GM23248 (cell line): ENCODE measurements around the gene GEMIN4. TPM values are rescaled to one million over a fixed set of nuclear protein-coding genes. Genes with fewer than 3 reads are reported as not detected.

Source experiments
- DNase-seq: peaks from one replicate; pipeline ENCODE4 v3.0.0-alpha.2; 2015
- H2AFZ ChIP-seq: fragments of 200-600 bp; sonication (generic); 2 replicates; pipeline ENCODE4 v1.6.1; 2016; ENCODE audit warnings: antibody characterized with exemption
- H3F3A ChIP-seq: fragments of 200-600 bp; sonication (generic); 2 replicates; pipeline ENCODE4 v1.6.1; 2016; ENCODE audit warnings: mild to moderate bottlenecking, antibody characterized with exemption, mixed run types; ENCODE audit not compliant: insufficient read depth
- H3K27ac ChIP-seq: fragments of 200-600 bp; sonication (generic); 2 replicates; pipeline ENCODE4 v1.5.1; 2016; ENCODE audit warnings: mild to moderate bottlenecking
- H3K27me3 ChIP-seq: fragments of 200-600 bp; sonication (generic); replicated peaks from 2 replicates; pipeline ENCODE4 v1.6.1; 2016; ENCODE audit warnings: mild to moderate bottlenecking; ENCODE audit not compliant: insufficient read depth
- H3K36me3 ChIP-seq: fragments of 200-600 bp; sonication (generic); 2 replicates; pipeline ENCODE4 v1.6.1; 2016; ENCODE audit warnings: low read depth, mild to moderate bottlenecking
- H3K4me1 ChIP-seq: fragments of 200-600 bp; sonication (generic); 2 replicates; pipeline ENCODE4 v1.6.1; 2016; ENCODE audit warnings: mild to moderate bottlenecking; ENCODE audit not compliant: insufficient read depth
- H3K4me2 ChIP-seq: fragments of 200-600 bp; sonication (generic); one replicate; pipeline ENCODE4 v1.6.1; 2016; ENCODE audit warnings: mild to moderate bottlenecking; ENCODE audit not compliant: unreplicated experiment
- H3K4me3 ChIP-seq: fragments of 200-600 bp; sonication (generic); 2 replicates; pipeline ENCODE4 v1.5.1; 2016; ENCODE audit warnings: mild to moderate bottlenecking
- H3K79me2 ChIP-seq: fragments of 200-600 bp; sonication (generic); 2 replicates; pipeline ENCODE4 v1.6.1; 2016; ENCODE audit warnings: mild to moderate bottlenecking; ENCODE audit not compliant: insufficient read depth
- H3K9ac ChIP-seq: fragments of 200-600 bp; sonication (generic); 2 replicates; pipeline ENCODE4 v1.6.1; 2016; ENCODE audit warnings: mild to moderate bottlenecking
- H3K9me2 ChIP-seq: fragments of 200-600 bp; sonication (generic); 2 replicates; pipeline ENCODE4 v1.6.1; 2016; ENCODE audit warnings: mixed run types, mild to moderate bottlenecking, moderate library complexity; ENCODE audit not compliant: insufficient read depth
- H3K9me3 ChIP-seq: fragments of 200-600 bp; sonication (generic); one replicate; pipeline ENCODE4 v1.6.1; 2017; ENCODE audit warnings: low read depth
- H4K20me1 ChIP-seq: fragments of 200-600 bp; sonication (generic); 2 replicates; pipeline ENCODE4 v1.6.0; 2016; ENCODE audit not compliant: insufficient read depth
- EZH2 ChIP-seq: fragments of 200-600 bp; sonication (generic); IDR thresholded peaks from 2 replicates; pipeline ENCODE4 v1.6.1; 2018; ENCODE audit warnings: antibody characterized with exemption, mild to moderate bottlenecking; ENCODE audit not compliant: insufficient read depth, poor library complexity, severe bottlenecking
- EZH2phosphoT487 ChIP-seq: fragments of 200-600 bp; sonication (generic); IDR thresholded peaks from 2 replicates; pipeline ENCODE4 v1.6.1; 2018; ENCODE audit warnings: antibody characterized with exemption, moderate library complexity, mild to moderate bottlenecking, low read depth; ENCODE audit not compliant: insufficient read depth
- WGBS, 2 experiments: methylation state at CpG; one replicate each; pipeline ENCODE4 v1.1.6; 2015 to 2017; ENCODE audit warnings: low lambda C conversion rate in 2 of 2, low coverage in 1 of 2; ENCODE audit errors: missing lambda C conversion rate in 2 of 2; 5-methylcytosine and 5-hydroxymethylcytosine counted together
- in situ Hi-C: fragments of 300-500 bp; cut with MboI; formaldehyde crosslinking; loops from 2 replicates; pipeline ENCODE4 v1.15.0; 2020
- polyA plus RNA-seq: library from polyadenylated mRNA; unstranded; fragments of >200 nt; fragmentation: Nextera tagmentation; extraction: Ambion mirVana; gene quantifications from 2 replicates; pipeline ENCODE4 v1.2.1, GENCODE V29; 2016
- total RNA-seq: library from RNA; depleted of rRNA; stranded (reverse); fragments of >200 nt; shearing (Covaris generic); gene quantifications from 2 replicates; pipeline ENCODE4 v1.2.3, GENCODE V29; 2014

Gene GEMIN4
- total and polyA plus RNA-seq, 2 experiments from 2014 or later, result 11.1 to 18.2 TPM

- H3K9me3 ChIP-seq, result no peaks in the 10 kb centered on the region
- H3K27ac ChIP-seq, result no peak overlapping the region
- no peak for DNase-seq
- no peak for TF ChIP-seq EZH2
- no peak for TF ChIP-seq EZH2phosphoT487
- H3K9me2 ChIP-seq, result no peaks in the 10 kb centered on the region
- H3K9ac ChIP-seq, result no peak overlapping the region
- H4K20me1 ChIP-seq, result no peaks in the 10 kb centered on the region
- H3K36me3 ChIP-seq, result no peaks in the 10 kb centered on the region
- no peaks in the 10 kb centered on the region for H3K4me1 ChIP-seq
- H2AFZ ChIP-seq, result no peak overlapping the region
- H3K79me2 ChIP-seq, result peaks cover 4% of the 10 kb centered on the region; the same call in 1 of the 2 replicates
- no peaks in the 10 kb centered on the region for H3K27me3 ChIP-seq
- in situ Hi-C loops, result no loop called here
- H3K4me2 ChIP-seq, result no peak overlapping the region
- H3F3A ChIP-seq, result peaks cover 6% of the 10 kb centered on the region
- no peak overlapping the region for H3K4me3 ChIP-seq
- WGBS, 2 experiments, result 93 to 95% methylated on average over 5 of the region's 5 CpGs
Measured at GRCh38 chr17:721540-721937, 30.5 kb downstream of the GEMIN4 start.

DNA sequence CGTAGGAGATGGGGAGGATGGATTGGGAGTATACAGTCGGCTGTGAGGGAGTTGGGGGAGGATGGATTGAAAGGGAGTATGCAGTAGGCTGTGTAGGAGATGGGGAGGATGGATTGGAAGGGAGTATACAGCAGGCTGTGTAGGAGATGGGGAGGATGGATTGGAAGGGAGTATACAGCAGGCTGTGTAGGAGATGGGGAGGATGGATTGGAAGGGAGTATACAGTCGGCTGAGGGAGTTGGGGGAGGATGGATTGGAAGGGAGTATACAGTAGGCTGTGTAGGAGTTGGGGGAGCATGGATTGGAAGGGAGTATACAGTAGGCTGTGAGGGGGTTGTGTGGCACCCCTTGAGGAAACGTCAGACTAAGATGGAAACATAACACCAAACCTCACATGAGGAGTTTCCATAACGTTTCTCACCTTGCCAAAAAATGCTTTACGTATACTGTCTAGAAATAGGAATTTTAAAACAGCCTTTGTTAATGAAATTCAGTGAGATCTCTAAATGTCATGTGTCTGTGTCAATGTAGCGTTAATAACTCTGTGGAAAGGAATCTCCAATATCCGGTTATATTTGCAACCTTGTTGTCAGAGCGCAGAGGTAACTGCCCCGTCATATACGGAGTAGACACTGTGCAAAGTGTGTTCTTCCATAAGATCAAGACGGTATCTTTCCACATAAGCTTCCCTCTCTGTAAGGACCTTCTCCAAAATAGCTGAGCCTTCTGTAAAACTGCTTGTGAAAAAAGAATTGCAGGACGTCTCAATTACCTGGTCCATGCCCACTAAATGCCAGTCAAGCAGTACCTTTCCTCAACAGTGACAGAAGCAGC lies 31.1 kb downstream of the GEMIN4 start:
- in situ Hi-C loops, result no loop called here
- H3K4me1 ChIP-seq, result no peaks in the 10 kb centered on the region
- H3K4me3 ChIP-seq, result no peak overlapping the region
- H4K20me1 ChIP-seq, result no peaks in the 10 kb centered on the region
- H3K4me2 ChIP-seq, result no peak overlapping the region
- H3F3A ChIP-seq, result peaks cover 6% of the 10 kb centered on the region
- DNase-seq, result no peak
- H3K9me2 ChIP-seq, result no peaks in the 10 kb centered on the region
- H3K27me3 ChIP-seq, result no peaks in the 10 kb centered on the region
- TF ChIP-seq EZH2 (no peak), EZH2phosphoT487 (no peak)
- no peaks in the 10 kb centered on the region for H3K36me3 ChIP-seq
- H3K27ac ChIP-seq, result no peak overlapping the region
- 76 to 77% methylated on average over 12 to 13 of the region's 13 CpGs for WGBS, 2 experiments
- no peaks in the 10 kb centered on the region for H3K9me3 ChIP-seq
- peaks cover 9% of the 10 kb centered on the region; the same call in 1 of the 2 replicates for H3K79me2 ChIP-seq
- H3K9ac ChIP-seq, result no peak overlapping the region
- H2AFZ ChIP-seq, result no peak overlapping the region

DNA sequence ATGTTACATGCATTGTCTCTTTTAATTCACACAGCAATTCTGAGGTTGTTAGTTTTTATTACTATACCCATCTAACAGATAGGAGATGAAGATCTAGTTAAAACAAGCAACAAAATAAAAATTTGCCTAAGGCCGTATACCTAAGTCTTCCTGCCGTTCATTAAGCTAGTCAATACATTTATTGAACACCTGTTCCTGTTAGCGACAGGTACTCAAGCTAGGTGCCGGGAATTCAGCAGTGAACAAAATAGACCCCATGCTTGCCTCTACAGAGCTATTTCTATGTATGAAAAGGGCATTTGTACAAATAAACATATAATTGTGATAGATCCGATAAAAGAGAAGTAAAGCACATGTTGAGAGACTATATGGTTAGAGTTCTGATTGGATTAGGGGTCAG lies 34.0 kb downstream of the GEMIN4 start:
- no peak overlapping the region for H3K9ac ChIP-seq
- DNase-seq, result no peak
- peaks cover 29% of the 10 kb centered on the region for H3K79me2 ChIP-seq
- no peak overlapping the region for H2AFZ ChIP-seq
- no peaks in the 10 kb centered on the region for H3K9me2 ChIP-seq
- H3K9me3 ChIP-seq, result no peaks in the 10 kb centered on the region
- WGBS, 2 experiments, result 95 to 97% methylated on average over 5 of the region's 5 CpGs
- in situ Hi-C loops, result no loop called here
- H3K4me2 ChIP-seq, result no peak overlapping the region
- no peaks in the 10 kb centered on the region for H3K36me3 ChIP-seq
- H3K4me1 ChIP-seq, result peaks cover 4% of the 10 kb centered on the region; the same call in 1 of the 2 replicates
- H3F3A ChIP-seq, result peaks cover 6% of the 10 kb centered on the region
- no peaks in the 10 kb centered on the region for H4K20me1 ChIP-seq
- no peak overlapping the region for H3K4me3 ChIP-seq
- TF ChIP-seq EZH2 (no peak), EZH2phosphoT487 (no peak)
- H3K27ac ChIP-seq, result no peak overlapping the region
- no peaks in the 10 kb centered on the region for H3K27me3 ChIP-seq

- Histone ChIP-seq H2AFZ (no peak overlapping the region), H3K27me3 (no peaks in the 10 kb centered on the region), H3K4me2 (no peak overlapping the region), H3K79me2 (peaks cover 100% of the 10 kb centered on the region), H4K20me1 (no peaks in the 10 kb centered on the region), H3K4me3 (no peak overlapping the region), H3K9ac (no peak overlapping the region), H3K27ac (no peak overlapping the region), H3K36me3 (peaks cover 14% of the 10 kb centered on the region; the same call in 1 of the 2 replicates), H3K9me2 (no peaks in the 10 kb centered on the region), H3F3A (no peaks in the 10 kb centered on the region), H3K4me1 (peaks cover 5% of the 10 kb centered on the region), H3K9me3 (no peaks in the 10 kb centered on the region)
- no peak for TF ChIP-seq EZH2phosphoT487
- TF ChIP-seq EZH2, result no peak
- DNase-seq, result no peak
- WGBS, 2 experiments, result 85 to 89% methylated on average over 5 of the region's 5 CpGs
- in situ Hi-C loops, result no loop called here
Measured at GRCh38 chr17:708132-708531, 43.9 kb downstream of the GEMIN4 start.
